H9 (cell line): ENCODE measurements around the gene RLF. TPM values are rescaled to one million over a fixed set of nuclear protein-coding genes. Genes with fewer than 3 reads are reported as not detected.

Experiments used
- DNase-seq: peaks from one replicate; pipeline ENCODE4 v3.0.0-alpha.2; 2017
- H2AFZ ChIP-seq: one replicate; pipeline ENCODE4 v1.6.1; 2013; ENCODE audit warnings: mild to moderate bottlenecking, low read length, control low read depth, moderate library complexity
- H2AK5ac ChIP-seq: 2 replicates; pipeline ENCODE4 v1.6.1; 2013; ENCODE audit warnings: low read length, control low read depth, mixed read lengths; ENCODE audit not compliant: insufficient read length
- H2BK120ac ChIP-seq: one replicate; pipeline ENCODE4 v1.6.1; 2013; ENCODE audit warnings: low read depth, mild to moderate bottlenecking, low read length, control low read depth, inconsistent platforms; ENCODE audit not compliant: poor library complexity, severe bottlenecking
- H2BK12ac ChIP-seq: 2 replicates; pipeline ENCODE4 v1.6.1; 2013; ENCODE audit warnings: low read length, control low read depth, mixed read lengths, low read depth; ENCODE audit not compliant: insufficient read length
- H2BK15ac ChIP-seq: 2 replicates; pipeline ENCODE4 v1.6.1; 2013; ENCODE audit warnings: low read depth, low read length, control low read depth
- H2BK20ac ChIP-seq: one replicate; pipeline ENCODE4 v1.6.1; 2013; ENCODE audit warnings: low read depth, mild to moderate bottlenecking, low read length, control low read depth, inconsistent platforms; ENCODE audit not compliant: poor library complexity, severe bottlenecking
- H2BK5ac ChIP-seq: 2 replicates; pipeline ENCODE4 v1.6.1; 2013; ENCODE audit warnings: low read length, control low read depth, mixed read lengths; ENCODE audit not compliant: insufficient read length
- H3K14ac ChIP-seq: 2 replicates; pipeline ENCODE4 v1.6.1; 2013; ENCODE audit warnings: low read length, control low read depth; ENCODE audit not compliant: insufficient read depth
- H3K18ac ChIP-seq: 2 replicates; pipeline ENCODE4 v1.6.1; 2013; ENCODE audit warnings: low read depth, mild to moderate bottlenecking, mixed read lengths, low read length, control low read depth; ENCODE audit not compliant: insufficient read length
- H3K23ac ChIP-seq: 2 replicates; pipeline ENCODE4 v1.6.1; 2013; ENCODE audit warnings: low read length, control low read depth, mixed read lengths, low read depth; ENCODE audit not compliant: insufficient read length
- H3K23me2 ChIP-seq: 2 replicates; pipeline ENCODE4 v1.6.1; 2013; ENCODE audit warnings: low read depth, mild to moderate bottlenecking, mixed read lengths, low read length, control low read depth; ENCODE audit not compliant: insufficient read length, poor library complexity, severe bottlenecking
- H3K27ac ChIP-seq: 2 replicates; pipeline ENCODE4 v1.5.1; 2013; ENCODE audit warnings: low read length, control low read depth, mixed read lengths, low read depth; ENCODE audit not compliant: insufficient read length
- H3K27me3 ChIP-seq: 2 replicates; pipeline ENCODE4 v1.6.1; 2013; ENCODE audit warnings: low read length, control low read depth, inconsistent platforms; ENCODE audit not compliant: insufficient read depth
- H3K4ac ChIP-seq: 2 replicates; pipeline ENCODE4 v1.6.1; 2013; ENCODE audit warnings: low read depth, mild to moderate bottlenecking, control low read depth, inconsistent platforms, low read length, moderate library complexity
- H3K4me1 ChIP-seq: 2 replicates; pipeline ENCODE4 v1.6.1; 2013; ENCODE audit warnings: low read length, control low read depth, inconsistent platforms; ENCODE audit not compliant: insufficient read depth
- H3K4me2 ChIP-seq: 2 replicates; pipeline ENCODE4 v1.6.1; 2013; ENCODE audit warnings: low read length, control low read depth, mixed read lengths; ENCODE audit not compliant: insufficient read length, insufficient read depth
- H3K56ac ChIP-seq: 2 replicates; pipeline ENCODE4 v1.6.1; 2013; ENCODE audit warnings: low read depth, mild to moderate bottlenecking, mixed read lengths, low read length, control low read depth; ENCODE audit not compliant: insufficient read length
- H3K79me1 ChIP-seq: 2 replicates; pipeline ENCODE4 v1.6.1; 2013; ENCODE audit warnings: low read depth, mild to moderate bottlenecking, moderate library complexity, low read length, control low read depth, inconsistent platforms; ENCODE audit not compliant: insufficient read depth, poor library complexity, severe bottlenecking
- H3K79me2 ChIP-seq: 2 replicates; pipeline ENCODE4 v1.6.1; 2013; ENCODE audit warnings: low read length, control low read depth, inconsistent platforms; ENCODE audit not compliant: insufficient read depth
- H3K9ac ChIP-seq: 2 replicates; pipeline ENCODE4 v1.6.1; 2013; ENCODE audit warnings: low read length, control low read depth, mixed read lengths; ENCODE audit not compliant: insufficient read length; ENCODE audit errors: extremely low read depth
- H3K9me3 ChIP-seq: one replicate; pipeline ENCODE4 v1.6.1; 2013; ENCODE audit warnings: low read depth, low read length, inconsistent platforms; ENCODE audit not compliant: control insufficient read depth
- H3T11ph ChIP-seq: one replicate; pipeline ENCODE4 v1.6.1; 2013; ENCODE audit warnings: mild to moderate bottlenecking, low read length, control low read depth, inconsistent platforms
- H4K20me1 ChIP-seq: one replicate; pipeline ENCODE4 v1.6.1; 2013; ENCODE audit not compliant: control insufficient read depth, insufficient read length, insufficient read depth
- H4K5ac ChIP-seq: 2 replicates; pipeline ENCODE4 v1.6.1; 2013; ENCODE audit warnings: low read depth, mild to moderate bottlenecking, mixed read lengths, low read length, control low read depth; ENCODE audit not compliant: insufficient read length
- H4K8ac ChIP-seq: replicated peaks from 2 replicates; pipeline ENCODE4 v1.6.1; 2013; ENCODE audit warnings: low read length, control low read depth, mixed read lengths, low read depth; ENCODE audit not compliant: insufficient read length
- H4K91ac ChIP-seq: 2 replicates; pipeline ENCODE4 v1.6.1; 2013; ENCODE audit warnings: low read depth, mild to moderate bottlenecking, moderate library complexity, mixed read lengths, low read length, control low read depth; ENCODE audit not compliant: insufficient read length
- H3K27ac Mint-ChIP-seq, 3 experiments: 2 replicates in 2 of 3; 3 replicates in 1 of 3; pipeline ENCODE4 v1.8.0; 2020 to 2021; ENCODE audit warnings: mixed read lengths in 3 of 3, mild to moderate bottlenecking in 1 of 3, moderate library complexity in 1 of 3
- H3K27me3 Mint-ChIP-seq: 2 replicates; pipeline ENCODE4 v1.8.0; 2021; ENCODE audit warnings: low read depth, mild to moderate bottlenecking, moderate library complexity, mixed read lengths
- H3K36me3 Mint-ChIP-seq, 3 experiments: 2 replicates in 2 of 3; 3 replicates in 1 of 3; pipeline ENCODE4 v1.8.0; 2020 to 2021; ENCODE audit warnings: low read depth in 3 of 3, mixed read lengths in 3 of 3; ENCODE audit not compliant: insufficient read depth in 1 of 3
- H3K4me1 Mint-ChIP-seq, 2 experiments: 2 replicates each; pipeline ENCODE4 v1.8.0; 2020; ENCODE audit warnings: mixed read lengths in 2 of 2
- H3K4me3 Mint-ChIP-seq, 2 experiments: 2 replicates in 1 of 2; 3 replicates in 1 of 2; pipeline ENCODE4 v1.8.0; 2020 to 2021; ENCODE audit warnings: mild to moderate bottlenecking in 2 of 2, mixed read lengths in 2 of 2, moderate library complexity in 1 of 2
- H3K9me3 Mint-ChIP-seq, 2 experiments: 2 replicates in 1 of 2; 3 replicates in 1 of 2; pipeline ENCODE4 v1.8.0; 2020; ENCODE audit warnings: mild to moderate bottlenecking in 2 of 2, mixed read lengths in 2 of 2, moderate library complexity in 1 of 2
- WGBS: extraction: QIAGEN DNeasy Blood & Tissue Kit; methylation state at CpG from one replicate; pipeline ENCODE4 v1.1.7; 2013; ENCODE audit warnings: missing lambda C conversion rate, low lambda C conversion rate, mixed read lengths; ENCODE audit not compliant: insufficient read length; ENCODE audit errors: extremely low coverage; 5-methylcytosine and 5-hydroxymethylcytosine counted together
- total RNA-seq: library from RNA; stranded (reverse); gene quantifications from 2 replicates; pipeline ENCODE4 v1.2.1, GENCODE V29; 2021
- TF ChIP-seq, protein P1 (sequence below): fragments of 200-600 bp; sonication (generic); conservative IDR thresholded peaks from 3 replicates; pipeline ENCODE4 v1.8.0; 2021; ENCODE audit warnings: antibody characterized with exemption, mild to moderate bottlenecking

The RLF gene
- total RNA-seq, 1 experiment from 2014 or later, result 19.2 TPM

DNA sequence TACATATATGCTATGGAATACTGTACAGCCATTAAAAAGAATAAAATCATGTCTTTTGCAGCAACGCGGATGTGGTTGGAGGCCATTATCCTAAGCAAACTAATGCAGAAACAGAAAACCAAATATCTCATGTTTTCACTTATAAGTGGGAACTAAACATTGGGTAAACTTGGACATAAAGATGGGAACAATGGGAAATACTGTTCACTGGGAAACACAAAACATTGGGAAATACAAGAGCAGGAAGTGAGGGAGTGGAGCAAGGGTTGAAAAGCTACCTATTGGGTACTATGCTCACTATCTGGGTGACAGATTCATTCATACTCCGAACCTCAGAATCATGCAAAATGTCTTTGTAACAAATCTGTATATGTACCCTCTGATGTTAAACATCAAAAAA, 46.8 kb upstream of the RLF start:
- no peak overlapping the region for H2AK5ac ChIP-seq
- peaks cover 6 to 10% of the 10 kb centered on the region in 2 experiments; a peak in 4 of 5 replicates for H3K9me3 Mint-ChIP-seq
- no peak overlapping the region for H3K27ac Mint-ChIP-seq

More for the DNA sequence above, 46.8 kb upstream of the RLF start:
- no peaks in the 10 kb centered on the region for H3K79me1 ChIP-seq
- H3K56ac ChIP-seq, result no peak overlapping the region
- no peak overlapping the region for H2BK12ac ChIP-seq
- no peak overlapping the region for H3K27ac ChIP-seq
- no peak overlapping the region for H4K8ac ChIP-seq
- H3K14ac ChIP-seq, result no peak overlapping the region
- no peak for DNase-seq
- H4K20me1 ChIP-seq, result no peaks in the 10 kb centered on the region
- no peaks in the 10 kb centered on the region for H3K27me3 ChIP-seq
- no peaks in the 10 kb centered on the region for H3K79me2 ChIP-seq
- no peak overlapping the region for H3T11ph ChIP-seq
- no peak overlapping the region for H2BK120ac ChIP-seq
- H3K36me3 Mint-ChIP-seq, result no peaks in the 10 kb centered on the region; a peak in 1 of 7 replicates
- WGBS, result no CpG with 5 or more reads among the region's 3 CpGs
- no peak overlapping the region for H3K23ac ChIP-seq
- no peaks in the 10 kb centered on the region for H3K4me1 ChIP-seq
- no peak overlapping the region for H2BK20ac ChIP-seq
- H3K9ac ChIP-seq, result no peak overlapping the region
- H3K27me3 Mint-ChIP-seq, result peaks cover 33% of the 10 kb centered on the region
- no peak overlapping the region for H2BK15ac ChIP-seq
- H3K23me2 ChIP-seq, result no peaks in the 10 kb centered on the region
- no peak overlapping the region for H2AFZ ChIP-seq
- no peak overlapping the region for H2BK5ac ChIP-seq
- no peak overlapping the region for H3K4me3 Mint-ChIP-seq
- TF ChIP-seq, protein P1, sequence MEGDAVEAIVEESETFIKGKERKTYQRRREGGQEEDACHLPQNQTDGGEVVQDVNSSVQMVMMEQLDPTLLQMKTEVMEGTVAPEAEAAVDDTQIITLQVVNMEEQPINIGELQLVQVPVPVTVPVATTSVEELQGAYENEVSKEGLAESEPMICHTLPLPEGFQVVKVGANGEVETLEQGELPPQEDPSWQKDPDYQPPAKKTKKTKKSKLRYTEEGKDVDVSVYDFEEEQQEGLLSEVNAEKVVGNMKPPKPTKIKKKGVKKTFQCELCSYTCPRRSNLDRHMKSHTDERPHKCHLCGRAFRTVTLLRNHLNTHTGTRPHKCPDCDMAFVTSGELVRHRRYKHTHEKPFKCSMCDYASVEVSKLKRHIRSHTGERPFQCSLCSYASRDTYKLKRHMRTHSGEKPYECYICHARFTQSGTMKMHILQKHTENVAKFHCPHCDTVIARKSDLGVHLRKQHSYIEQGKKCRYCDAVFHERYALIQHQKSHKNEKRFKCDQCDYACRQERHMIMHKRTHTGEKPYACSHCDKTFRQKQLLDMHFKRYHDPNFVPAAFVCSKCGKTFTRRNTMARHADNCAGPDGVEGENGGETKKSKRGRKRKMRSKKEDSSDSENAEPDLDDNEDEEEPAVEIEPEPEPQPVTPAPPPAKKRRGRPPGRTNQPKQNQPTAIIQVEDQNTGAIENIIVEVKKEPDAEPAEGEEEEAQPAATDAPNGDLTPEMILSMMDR, result no peak
- no peaks in the 10 kb centered on the region for H3K9me3 ChIP-seq
- no peak overlapping the region for H3K18ac ChIP-seq
- no peak overlapping the region for H4K5ac ChIP-seq
- H4K91ac ChIP-seq, result no peak overlapping the region
- H3K4ac ChIP-seq, result no peak overlapping the region
- no peak overlapping the region for H3K4me2 ChIP-seq
- H3K4me1 Mint-ChIP-seq, result no peaks in the 10 kb centered on the region
